Body of pancreas (tissue), 4 donors: ENCODE data around the gene C6orf62.
"Not testable (repeated sequence)": the region's sequence is repeated elsewhere in the genome, so short reads cannot be mapped to it uniquely, and the experiment has no call there.

ENCODE experiments used
- POLR2A ChIP-seq, 3 donors: fragments of 450-650 bp; IDR thresholded peaks; one replicate each; pipeline ENCODE4 v1.6.1; 2016; ENCODE audit warnings: antibody characterized with exemption in 3 of 3, mild to moderate bottlenecking in 2 of 3
- TF ChIP-seq, protein P1 (sequence below), 7 experiments: fragments of 450-650 bp in 4 of 7; fragments of 200-600 bp in 3 of 7; sonication (generic) in 3 of 7; IDR thresholded peaks; one replicate each; pipeline ENCODE4 v1.5.1; 2016 to 2019; ENCODE audit warnings: antibody characterized with exemption in 7 of 7

DNA sequence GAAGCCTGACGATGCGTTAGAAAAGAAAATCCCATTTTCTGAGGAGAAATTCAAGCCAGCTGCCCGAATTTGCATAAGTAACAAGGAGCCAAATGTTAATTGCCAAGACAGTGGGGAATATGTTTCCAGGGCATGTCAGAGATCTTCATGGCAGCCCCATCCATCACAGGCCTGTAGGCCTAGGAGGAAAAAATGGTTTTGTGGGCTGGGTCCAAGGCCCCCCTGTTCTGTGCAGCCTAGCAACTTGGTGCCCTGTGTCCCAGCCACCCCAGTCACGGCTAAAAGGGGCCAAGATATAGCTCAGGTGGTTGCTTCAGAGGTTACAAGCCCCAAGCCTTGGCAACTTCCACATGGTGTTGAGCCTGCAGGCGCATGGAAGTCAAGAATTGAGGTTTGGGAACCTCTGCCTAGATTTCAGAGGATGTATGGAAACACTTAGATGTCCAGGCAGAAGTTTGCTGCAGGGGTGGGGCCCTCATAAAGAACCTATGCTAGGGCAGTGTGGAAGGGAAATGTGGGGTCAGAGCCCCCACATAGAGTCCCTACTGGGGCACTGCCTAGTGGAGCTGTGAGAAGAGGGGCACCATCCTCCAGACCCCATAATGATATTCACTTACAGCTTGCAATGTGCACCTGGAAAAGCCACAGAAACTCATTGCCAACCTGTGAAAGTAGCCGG, 12.6 kb upstream of the C6orf62 start:
- TF ChIP-seq, protein P1, sequence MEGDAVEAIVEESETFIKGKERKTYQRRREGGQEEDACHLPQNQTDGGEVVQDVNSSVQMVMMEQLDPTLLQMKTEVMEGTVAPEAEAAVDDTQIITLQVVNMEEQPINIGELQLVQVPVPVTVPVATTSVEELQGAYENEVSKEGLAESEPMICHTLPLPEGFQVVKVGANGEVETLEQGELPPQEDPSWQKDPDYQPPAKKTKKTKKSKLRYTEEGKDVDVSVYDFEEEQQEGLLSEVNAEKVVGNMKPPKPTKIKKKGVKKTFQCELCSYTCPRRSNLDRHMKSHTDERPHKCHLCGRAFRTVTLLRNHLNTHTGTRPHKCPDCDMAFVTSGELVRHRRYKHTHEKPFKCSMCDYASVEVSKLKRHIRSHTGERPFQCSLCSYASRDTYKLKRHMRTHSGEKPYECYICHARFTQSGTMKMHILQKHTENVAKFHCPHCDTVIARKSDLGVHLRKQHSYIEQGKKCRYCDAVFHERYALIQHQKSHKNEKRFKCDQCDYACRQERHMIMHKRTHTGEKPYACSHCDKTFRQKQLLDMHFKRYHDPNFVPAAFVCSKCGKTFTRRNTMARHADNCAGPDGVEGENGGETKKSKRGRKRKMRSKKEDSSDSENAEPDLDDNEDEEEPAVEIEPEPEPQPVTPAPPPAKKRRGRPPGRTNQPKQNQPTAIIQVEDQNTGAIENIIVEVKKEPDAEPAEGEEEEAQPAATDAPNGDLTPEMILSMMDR (IDR thresholded peaks at IDR 0.05): not testable (repeated sequence)
- TF ChIP-seq POLR2A (IDR thresholded peaks at IDR 0.05): not testable (repeated sequence)
